ENCODE results near the gene GMEB2.
"Not testable (repeated sequence)": the region's sequence is repeated elsewhere in the genome, so short reads cannot be mapped to it uniquely, and the experiment has no call there.

GMEB2 gene

DNA sequence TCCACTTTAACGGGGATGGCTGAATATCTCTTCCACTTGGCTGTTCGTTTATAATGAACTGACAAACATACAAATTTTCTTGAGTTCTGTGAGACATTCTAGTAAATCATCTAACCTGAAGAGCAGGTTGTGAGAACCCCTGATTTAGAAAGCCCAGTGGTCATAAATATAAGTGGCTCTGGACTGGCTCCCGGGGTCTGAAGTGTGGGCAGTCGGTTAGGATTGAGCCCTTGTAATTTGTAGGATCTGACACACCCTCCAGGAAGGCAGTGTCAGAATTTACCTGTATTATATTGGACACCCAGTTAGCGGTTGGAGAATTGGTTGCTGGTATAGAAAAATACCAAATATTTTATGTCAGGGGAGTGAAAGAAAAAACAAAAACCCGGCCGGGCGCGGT is 6.8 kb upstream of the GMEB2 start:
- Histone ChIP-seq H3K4ac (ENCODE audit: low read length) (no peak overlapping the region), H2BK5ac (ENCODE audit: low read length) (no peak overlapping the region), H3K9me3 (replicated peaks in 1 of 2; ENCODE audit: control insufficient read depth in 2 of 2, insufficient read depth in 1 of 2, low read depth in 1 of 2, low read length in 2 of 2) (no peaks in the 10 kb centered on the region), H3K27me3 (ENCODE audit: control insufficient read depth in 3 of 3, insufficient read depth in 3 of 3, low read depth in 1 of 3, low read length in 3 of 3) (no peaks in the 10 kb centered on the region), H3K36me3 (replicated peaks in 1 of 2; ENCODE audit: control insufficient read depth in 2 of 2, insufficient read depth in 2 of 2, low read length in 2 of 2) (no peaks in the 10 kb centered on the region), H2AFZ (ENCODE audit: low read length) (no peak overlapping the region), H4K8ac (ENCODE audit: low read depth, low read length) (no peak overlapping the region), H2BK12ac (ENCODE audit: low read length) (no peak overlapping the region), H3K9ac (ENCODE audit: low read depth, low read length, poor library complexity) (no peak overlapping the region), H3K23ac (ENCODE audit: low read depth, low read length, poor library complexity) (no peak overlapping the region), H2BK120ac (ENCODE audit: low read depth, low read length) (no peak overlapping the region), H3K4me2 (ENCODE audit: insufficient read depth, low read length, poor library complexity, severe bottlenecking) (no peak overlapping the region), H3K4me1 (ENCODE audit: control insufficient read depth in 2 of 2, insufficient read depth in 1 of 2, low read depth in 1 of 2, low read length in 2 of 2) (peaks cover 4 to 6% of the 10 kb centered on the region in 2 donors), H3K79me1 (ENCODE audit: low read depth, low read length) (no peaks in the 10 kb centered on the region), H3K4me3 (ENCODE audit: low read length in 2 of 2) (no peak overlapping the region), H3K27ac (replicated peaks; ENCODE audit: low read length) (no peak overlapping the region), H3K18ac (ENCODE audit: low read length) (no peak overlapping the region), H2BK15ac (ENCODE audit: low read length) (no peak overlapping the region), H4K91ac (ENCODE audit: low read depth, low read length, poor library complexity) (no peak overlapping the region), H3K14ac (ENCODE audit: low read length) (no peak overlapping the region), H2AK5ac (ENCODE audit: low read depth, low read length) (no peak overlapping the region)
- DNase-seq (ENCODE audit: low spot score) = no peak
- WGBS, 2 donors (ENCODE audit: extremely low coverage in 2 of 2, insufficient read length in 2 of 2, insufficient replicate concordance in 1 of 2) = no CpG with 5 or more reads among the region's 9 CpGs

DNA sequence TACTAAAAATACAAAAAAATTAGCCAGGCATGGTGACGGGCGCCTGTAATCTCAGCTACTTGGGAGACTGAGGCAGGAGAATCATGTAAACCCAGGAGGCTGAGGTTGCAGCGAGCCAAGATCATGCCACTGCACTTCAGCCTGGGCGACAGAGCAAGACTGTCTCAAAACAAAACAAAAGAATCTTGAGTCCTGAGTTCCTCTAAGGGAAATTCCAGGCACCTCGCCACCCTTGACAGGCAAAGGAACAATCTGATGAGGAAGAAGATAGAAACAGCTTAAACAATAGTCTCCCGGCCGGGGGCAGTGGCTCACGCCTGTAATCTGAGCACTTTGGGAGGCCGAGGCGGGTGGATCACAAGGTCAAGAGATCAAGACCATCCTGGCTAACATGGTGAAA is 4.5 kb upstream of the GMEB2 start:
- not testable (repeated sequence) for H3K9ac ChIP-seq (ENCODE audit: low read depth, low read length, poor library complexity); H2BK15ac ChIP-seq (ENCODE audit: low read length); H3K9me3 ChIP-seq (replicated peaks in 1 of 2; ENCODE audit: control insufficient read depth in 2 of 2, insufficient read depth in 1 of 2, low read depth in 1 of 2, low read length in 2 of 2); H3K18ac ChIP-seq (ENCODE audit: low read length); H4K8ac ChIP-seq (ENCODE audit: low read depth, low read length); DNase-seq (ENCODE audit: low spot score); H3K4ac ChIP-seq (ENCODE audit: low read length); H2BK12ac ChIP-seq (ENCODE audit: low read length); H3K27ac ChIP-seq (replicated peaks; ENCODE audit: low read length); H4K91ac ChIP-seq (ENCODE audit: low read depth, low read length, poor library complexity); H2BK120ac ChIP-seq (ENCODE audit: low read depth, low read length); H3K79me1 ChIP-seq (ENCODE audit: low read depth, low read length); H3K4me3 ChIP-seq (ENCODE audit: low read length in 2 of 2); H2BK5ac ChIP-seq (ENCODE audit: low read length); H3K4me2 ChIP-seq (ENCODE audit: insufficient read depth, low read length, poor library complexity, severe bottlenecking); H2AFZ ChIP-seq (ENCODE audit: low read length); H3K14ac ChIP-seq (ENCODE audit: low read length); H3K4me1 ChIP-seq (ENCODE audit: control insufficient read depth in 2 of 2, insufficient read depth in 1 of 2, low read depth in 1 of 2, low read length in 2 of 2); H2AK5ac ChIP-seq (ENCODE audit: low read depth, low read length); H3K23ac ChIP-seq (ENCODE audit: low read depth, low read length, poor library complexity); H3K27me3 ChIP-seq (ENCODE audit: control insufficient read depth in 3 of 3, insufficient read depth in 3 of 3, low read depth in 1 of 3, low read length in 3 of 3); H3K36me3 ChIP-seq (replicated peaks in 1 of 2; ENCODE audit: control insufficient read depth in 2 of 2, insufficient read depth in 2 of 2, low read length in 2 of 2)
- no CpG with 5 or more reads among the region's 10 CpGs for WGBS, 2 donors (ENCODE audit: extremely low coverage in 2 of 2, insufficient read length in 2 of 2, insufficient replicate concordance in 1 of 2)

DNA sequence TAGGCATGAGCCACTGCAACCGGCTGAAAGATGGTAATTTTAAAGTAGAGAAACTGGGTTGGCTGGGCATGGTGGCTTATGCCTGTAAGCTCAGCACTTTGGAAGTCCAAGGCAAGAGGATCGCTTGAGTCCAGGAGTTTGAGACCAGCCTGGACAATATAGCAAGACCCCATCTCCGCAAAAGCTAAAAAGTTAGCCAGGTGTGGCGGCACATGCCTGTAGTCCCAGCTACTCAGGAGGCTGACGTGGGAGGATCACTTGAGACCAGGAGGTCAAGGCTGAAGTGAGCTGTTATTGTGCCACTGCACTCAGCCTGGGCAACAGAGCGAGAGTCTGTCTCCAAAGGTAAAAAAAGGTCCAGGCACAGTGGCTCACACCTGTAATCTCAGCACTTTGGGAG is 4.1 kb upstream of the GMEB2 start:
- not testable (repeated sequence) for H2AFZ ChIP-seq (ENCODE audit: low read length); H2BK15ac ChIP-seq (ENCODE audit: low read length); H3K4me1 ChIP-seq (ENCODE audit: control insufficient read depth in 2 of 2, insufficient read depth in 1 of 2, low read depth in 1 of 2, low read length in 2 of 2); H3K14ac ChIP-seq (ENCODE audit: low read length); H3K18ac ChIP-seq (ENCODE audit: low read length); H3K9ac ChIP-seq (ENCODE audit: low read depth, low read length, poor library complexity); H2BK12ac ChIP-seq (ENCODE audit: low read length); H2AK5ac ChIP-seq (ENCODE audit: low read depth, low read length); H4K91ac ChIP-seq (ENCODE audit: low read depth, low read length, poor library complexity); H2BK5ac ChIP-seq (ENCODE audit: low read length); H3K79me1 ChIP-seq (ENCODE audit: low read depth, low read length); H3K23ac ChIP-seq (ENCODE audit: low read depth, low read length, poor library complexity); H3K9me3 ChIP-seq (replicated peaks in 1 of 2; ENCODE audit: control insufficient read depth in 2 of 2, insufficient read depth in 1 of 2, low read depth in 1 of 2, low read length in 2 of 2); H3K27ac ChIP-seq (replicated peaks; ENCODE audit: low read length); H3K27me3 ChIP-seq (ENCODE audit: control insufficient read depth in 3 of 3, insufficient read depth in 3 of 3, low read depth in 1 of 3, low read length in 3 of 3); H2BK120ac ChIP-seq (ENCODE audit: low read depth, low read length); H3K4ac ChIP-seq (ENCODE audit: low read length); H3K4me2 ChIP-seq (ENCODE audit: insufficient read depth, low read length, poor library complexity, severe bottlenecking); H3K36me3 ChIP-seq (replicated peaks in 1 of 2; ENCODE audit: control insufficient read depth in 2 of 2, insufficient read depth in 2 of 2, low read length in 2 of 2); H3K4me3 ChIP-seq (ENCODE audit: low read length in 2 of 2); DNase-seq (ENCODE audit: low spot score); H4K8ac ChIP-seq (ENCODE audit: low read depth, low read length)
- WGBS, 2 donors (ENCODE audit: extremely low coverage in 2 of 2, insufficient read length in 2 of 2, insufficient replicate concordance in 1 of 2) = no CpG with 5 or more reads among the region's 6 CpGs

DNA sequence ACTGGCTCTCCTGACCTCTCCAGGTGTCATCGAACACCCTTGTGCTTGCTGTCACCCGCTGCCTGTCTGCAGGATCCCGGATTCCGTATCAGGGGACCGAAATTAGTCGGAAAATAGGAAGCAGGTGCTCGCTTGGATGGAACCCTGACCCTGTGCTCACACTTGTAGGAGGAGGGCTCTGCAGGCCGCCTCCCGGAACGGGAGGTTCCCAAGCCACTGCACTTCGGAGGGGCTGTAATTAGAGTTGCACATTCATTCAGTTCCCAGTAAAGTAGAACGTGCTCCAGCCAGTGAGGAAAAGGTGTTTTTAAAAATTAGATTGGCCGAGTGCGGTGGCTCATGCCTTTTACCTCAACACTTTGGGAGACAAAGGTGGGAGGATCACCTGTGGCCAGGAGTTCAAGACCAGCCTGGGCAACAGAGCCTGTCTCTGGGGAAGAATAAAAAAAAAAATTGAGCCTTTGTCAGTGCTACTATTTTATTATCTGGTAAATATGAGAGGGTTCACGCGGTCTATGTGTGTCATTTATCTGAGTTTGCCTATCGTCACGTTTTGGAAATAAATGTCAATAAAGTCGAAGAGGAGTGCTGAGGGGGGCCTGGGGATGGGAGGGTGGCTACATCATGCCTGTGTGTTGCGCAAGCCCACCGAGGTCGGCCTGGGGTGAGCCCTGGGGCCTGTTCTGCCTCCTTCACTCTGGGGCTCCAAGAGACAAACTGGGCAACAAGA is 1.5 kb upstream of the GMEB2 start:
- H3K4me2 ChIP-seq (ENCODE audit: insufficient read depth, low read length, poor library complexity, severe bottlenecking) = no peak overlapping the region
- H3K79me1 ChIP-seq (ENCODE audit: low read depth, low read length) = peaks cover 7% of the 10 kb centered on the region
- H3K14ac ChIP-seq (ENCODE audit: low read length) = no peak overlapping the region
- H3K27ac ChIP-seq (replicated peaks; ENCODE audit: low read length) = no peak overlapping the region
- DNase-seq (ENCODE audit: low spot score) = no peak
- peak overlapping the region; percentile 89 for H3K23ac ChIP-seq (ENCODE audit: low read depth, low read length, poor library complexity)
- peak overlapping the region; percentile 76 for H3K4ac ChIP-seq (ENCODE audit: low read length)
- no peak overlapping the region for H2BK12ac ChIP-seq (ENCODE audit: low read length)
- H3K18ac ChIP-seq (ENCODE audit: low read length) = no peak overlapping the region
- peaks cover 2 to 14% of the 10 kb centered on the region in 2 donors for H3K4me1 ChIP-seq (ENCODE audit: control insufficient read depth in 2 of 2, insufficient read depth in 1 of 2, low read depth in 1 of 2, low read length in 2 of 2)
- H2BK5ac ChIP-seq (ENCODE audit: low read length) = peak overlapping the region; percentile 39
- no peaks in the 10 kb centered on the region for H3K9me3 ChIP-seq (replicated peaks in 1 of 2; ENCODE audit: control insufficient read depth in 2 of 2, insufficient read depth in 1 of 2, low read depth in 1 of 2, low read length in 2 of 2)
- H4K8ac ChIP-seq (ENCODE audit: low read depth, low read length) = no peak overlapping the region
- no CpG with 5 or more reads among the region's 22 CpGs for WGBS, 2 donors (ENCODE audit: extremely low coverage in 2 of 2, insufficient read length in 2 of 2, insufficient replicate concordance in 1 of 2)
- no peaks in the 10 kb centered on the region for H3K27me3 ChIP-seq (ENCODE audit: control insufficient read depth in 3 of 3, insufficient read depth in 3 of 3, low read depth in 1 of 3, low read length in 3 of 3)
- H3K4me3 ChIP-seq (ENCODE audit: low read length in 2 of 2) = peak overlapping the region in 1 of 2 donors; percentile 94
- H4K91ac ChIP-seq (ENCODE audit: low read depth, low read length, poor library complexity) = no peak overlapping the region
- H2BK15ac ChIP-seq (ENCODE audit: low read length) = no peak overlapping the region
- no peak overlapping the region for H2BK120ac ChIP-seq (ENCODE audit: low read depth, low read length)
- H3K9ac ChIP-seq (ENCODE audit: low read depth, low read length, poor library complexity) = no peak overlapping the region
- H2AFZ ChIP-seq (ENCODE audit: low read length) = no peak overlapping the region
- peak overlapping the region; percentile 40 for H2AK5ac ChIP-seq (ENCODE audit: low read depth, low read length)
- H3K36me3 ChIP-seq (replicated peaks in 1 of 2; ENCODE audit: control insufficient read depth in 2 of 2, insufficient read depth in 2 of 2, low read length in 2 of 2) = peaks cover 0 to 6% of the 10 kb centered on the region in 2 donors

Measured in neuronal stem cell (in vitro differentiated cells).